HEK293T (cell line): ENCODE results near the gene TRIM47.

Experiments used
- CTCF ChIA-PET: fragments of 350-600 bp; formaldehyde crosslinking; extraction: SDS; loops from one replicate; lab custom pipeline; 2021; ENCODE audit warnings: antibody characterized with exemption, inconsistent platforms; lab: Yijun Ruan, JAX
- POLR2A ChIA-PET: fragments of 350-600 bp; formaldehyde crosslinking; extraction: SDS; loops from one replicate; lab custom pipeline; 2020; ENCODE audit warnings: antibody characterized with exemption, inconsistent platforms; lab: Yijun Ruan, JAX
- DNase-seq: peaks from one replicate; pipeline ENCODE4 v3.0.0; 2012; ENCODE audit warnings: mixed read lengths; ENCODE audit errors: extremely low spot score
- ARNT ChIP-seq: fragments of 450-650 bp; IDR thresholded peaks from 2 replicates; pipeline ENCODE4 v1.6.1; 2017; ENCODE audit warnings: mild to moderate bottlenecking
- BHLHE40 ChIP-seq: fragments of 450-650 bp; IDR thresholded peaks from 2 replicates; pipeline ENCODE4 v1.6.1; 2016; ENCODE audit warnings: mild to moderate bottlenecking, moderate library complexity, borderline replicate concordance
- CTBP1 ChIP-seq: fragments of 450-650 bp; IDR thresholded peaks from 2 replicates; pipeline ENCODE4 v1.6.1; 2016; ENCODE audit warnings: borderline replicate concordance
- ELF4 ChIP-seq: fragments of 450-650 bp; IDR thresholded peaks from 2 replicates; pipeline ENCODE4 v1.6.1; 2017; ENCODE audit warnings: antibody characterized with exemption
- FOXA1 ChIP-seq: fragments of 450-650 bp; IDR thresholded peaks from 2 replicates; pipeline ENCODE4 v1.6.1; 2016; ENCODE audit warnings: mild to moderate bottlenecking
- FOXK2 ChIP-seq: fragments of 450-650 bp; IDR thresholded peaks from 2 replicates; pipeline ENCODE4 v1.6.1; 2016; ENCODE audit warnings: mild to moderate bottlenecking
- FOXM1 ChIP-seq: fragments of 450-650 bp; IDR thresholded peaks from 2 replicates; pipeline ENCODE4 v1.6.1; 2017; ENCODE audit warnings: mild to moderate bottlenecking, borderline replicate concordance
- HDGF ChIP-seq: fragments of 450-650 bp; IDR thresholded peaks from 2 replicates; pipeline ENCODE4 v1.6.1; 2017; ENCODE audit warnings: antibody characterized with exemption, borderline replicate concordance
- L3MBTL2 ChIP-seq: fragments of 450-650 bp; conservative IDR thresholded peaks from 2 replicates; pipeline ENCODE4 v1.6.1; 2016; ENCODE audit warnings: mild to moderate bottlenecking
- LEF1 ChIP-seq: fragments of 450-650 bp; IDR thresholded peaks from 2 replicates; pipeline ENCODE4 v1.6.1; 2017; ENCODE audit warnings: mild to moderate bottlenecking, borderline replicate concordance
- NFRKB ChIP-seq: fragments of 450-650 bp; IDR thresholded peaks from 2 replicates; pipeline ENCODE4 v1.6.1; 2016; ENCODE audit warnings: mild to moderate bottlenecking, moderate library complexity
- PKNOX1 ChIP-seq: fragments of 450-650 bp; IDR thresholded peaks from 2 replicates; pipeline ENCODE4 v1.6.1; 2016
- SP1 ChIP-seq: fragments of 450-650 bp; IDR thresholded peaks from 2 replicates; pipeline ENCODE4 v1.6.1; 2017
- SUZ12 ChIP-seq: fragments of 450-650 bp; IDR thresholded peaks from 2 replicates; pipeline ENCODE4 v1.6.1; 2016; ENCODE audit warnings: mild to moderate bottlenecking
- TARDBP ChIP-seq: fragments of 450-650 bp; IDR thresholded peaks from 2 replicates; pipeline ENCODE4 v1.6.1; 2016
- ZNF384 ChIP-seq: fragments of 450-650 bp; IDR thresholded peaks from 2 replicates; pipeline ENCODE4 v1.6.1; 2016

The TRIM47 gene

GRCh38 chr17:75876938-75877751 is 1.2 kb downstream of the TRIM47 start:
- ChIA-PET CTCF (interaction anchor here (0.6 to 1.5 kb wide), 5 partner anchors 16 to 649 kb away, joined by 3 to 10 read pairs (median 4); no protein-coding TSS in a partner anchor), POLR2A (interaction anchor here (0.9 to 4.4 kb wide), 4 partner anchors 16 to 27 kb away, joined by 3 to 26 read pairs (median 6); partner anchors contain the start of genes TRIM65 and WBP2)
- TF ChIP-seq ELF4 (no peak), LEF1 (no peak), ARNT (no peak), ZNF384 (no peak), SP1 (no peak), PKNOX1 (no peak), HDGF (no peak), L3MBTL2 (no peak), FOXA1 (no peak), BHLHE40 (no peak), SUZ12 (no peak), FOXM1 (no peak), FOXK2 (no peak), CTBP1 (no peak), NFRKB (no peak), TARDBP (no peak)
- no peak for DNase-seq

- ChIA-PET POLR2A (interaction anchor here (1.0 to 4.4 kb wide), 3 partner anchors 20 to 92 kb away, joined by 3 to 26 read pairs (median 8); partner anchors contain the start of genes TRIM65, UNK and WBP2), CTCF (interaction anchor here (1.0 to 1.7 kb wide), 2 partner anchors 15 to 204 kb away, joined by 3 to 6 read pairs; no protein-coding TSS in a partner anchor)
- TF ChIP-seq ARNT = no peak
- no peak for DNase-seq
Observed at GRCh38 chr17:75876190-75876937, 2.0 kb downstream of the TRIM47 start.

GRCh38 chr17:75875940-75876189 is 2.5 kb downstream of the TRIM47 start:
- TF ChIP-seq NFRKB = no peak
- no peak for TF ChIP-seq ELF4
- no peak for TF ChIP-seq FOXA1
- no peak for TF ChIP-seq ARNT
- no peak for DNase-seq
- ChIA-PET CTCF (interaction anchor here (1.0 to 1.7 kb wide), 2 partner anchors 15 to 204 kb away, joined by 3 to 6 read pairs; no protein-coding TSS in a partner anchor), POLR2A (interaction anchor here (1.0 to 4.4 kb wide), 3 partner anchors 20 to 91 kb away, joined by 3 to 26 read pairs (median 8); partner anchors contain the start of genes TRIM65, UNK and WBP2)

- no peak for DNase-seq
- ChIA-PET CTCF (interaction anchor here (1.0 to 1.7 kb wide), 2 partner anchors 14 to 205 kb away, joined by 3 to 6 read pairs; no protein-coding TSS in a partner anchor), POLR2A (interaction anchor here (1.0 to 4.4 kb wide), 4 partner anchors 11 to 91 kb away, joined by 3 to 26 read pairs (median 6); partner anchors contain the start of genes TRIM65, UNK and WBP2)
- TF ChIP-seq CTBP1 (no peak), L3MBTL2 (no peak), ELF4 (no peak), SUZ12 (no peak), ZNF384 (no peak), FOXM1 (no peak), BHLHE40 (no peak), ARNT (no peak), NFRKB (no peak), FOXA1 (no peak), TARDBP (no peak), HDGF (no peak)
Observed at GRCh38 chr17:75875182-75875939, 3.0 kb downstream of the TRIM47 start.

GRCh38 chr17:75874323-75875181 is 3.8 kb downstream of the TRIM47 start:
- no peak for DNase-seq
- CTCF ChIA-PET = interaction anchor here (1.7 to 3.9 kb wide), 2 partner anchors 13 to 14 kb away, joined by 6 to 33 read pairs; no protein-coding TSS in a partner anchor
- POLR2A ChIA-PET = interaction anchor here (0.7 to 4.4 kb wide), 4 partner anchors 10 to 22 kb away, joined by 3 to 26 read pairs (median 4); partner anchors contain the start of genes TRIM65 and WBP2
- no peak for TF ChIP-seq BHLHE40
- no peak for TF ChIP-seq PKNOX1
- TF ChIP-seq SP1 = no peak
- TF ChIP-seq LEF1 = no peak
